Right hindlimb (tissue), 1 donor: Measurements from ENCODE around the gene SLC6A3.
A peak's percentile ranks its signal among the peaks of the same experiment; 100 is the strongest.

ENCODE experiments used
- DNase-seq: peaks from one replicate; pipeline ENCODE4 v3.0.0-alpha.2; 2018

The SLC6A3 gene

GRCh38 chr5:1344975-1345838, 100.0 kb downstream of the SLC6A3 start, which contains the start of gene CLPTM1L:
Gene CLPTM1L (minus strand): TSS chr5:1345099. CDS start chr5:1344841, 258 bp downstream.
- DNase-seq = peak; percentile 89

GRCh38 chr5:1343931-1344901, 101.0 kb downstream of the SLC6A3 start:
- DNase-seq = peak; percentile 36

GRCh38 chr5:1343315-1343751, 101.9 kb downstream of the SLC6A3 start:
- DNase-seq = no peak
